ENCODE results near the gene LRRC51. TPM values are rescaled to one million over a fixed set of nuclear protein-coding genes. Genes with fewer than 3 reads are reported as not detected.

Gene LRRC51
- polyA plus RNA-seq, 2 donors: 3.1 to 4.6 TPM

DNA sequence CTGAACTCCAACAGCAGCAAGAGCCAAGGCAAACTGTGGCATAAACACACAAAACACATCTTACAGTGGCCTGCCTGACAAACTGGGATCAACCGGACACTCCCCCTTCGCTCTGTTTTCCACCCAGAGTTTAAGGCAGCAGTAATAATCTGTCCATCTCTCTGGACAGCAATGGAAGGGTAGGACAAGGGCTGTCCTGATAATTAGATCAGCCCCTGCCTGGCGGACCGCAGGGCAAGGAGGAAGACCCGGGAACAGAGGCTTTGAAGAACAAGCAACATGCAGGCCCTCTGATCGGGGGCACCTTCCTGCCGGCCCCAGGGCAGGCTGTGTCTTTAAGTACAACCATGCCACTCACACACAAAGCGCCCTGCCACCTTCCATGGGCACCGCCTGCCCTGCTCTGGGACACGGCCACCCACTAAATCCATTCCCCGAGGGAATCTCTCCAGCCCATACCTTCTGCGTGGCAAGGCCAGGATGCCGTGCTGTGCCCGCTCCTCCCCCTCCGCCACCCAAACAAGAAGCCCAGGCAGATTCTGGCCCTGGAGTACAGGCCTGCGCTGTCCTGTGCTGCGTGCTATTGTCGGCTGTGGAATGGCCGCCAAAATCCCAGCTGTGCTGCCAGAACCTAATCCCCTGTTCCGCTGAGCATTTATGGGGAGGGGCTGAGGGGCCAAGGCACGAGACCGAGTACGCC is 39.1 kb upstream of the LRRC51 start:
- Histone ChIP-seq H3K27ac (ENCODE audit: low read depth in 2 of 2, low read length in 1 of 2) (peak overlapping the region; percentile 90 to 96), H3K4me1 (ENCODE audit: control insufficient read depth in 2 of 2, insufficient read depth in 2 of 2, low read length in 1 of 2) (peaks cover 0 to 12% of the 10 kb centered on the region in 2 donors), H3K27me3 (ENCODE audit: control insufficient read depth in 1 of 2, insufficient read depth in 2 of 2, low read length in 2 of 2) (no peaks in the 10 kb centered on the region), H3K4me3 (ENCODE audit: low read depth in 1 of 2, low read length in 2 of 2) (peak overlapping the region; percentile 60 to 64), H3K36me3 (ENCODE audit: control insufficient read depth in 2 of 2, insufficient read depth in 2 of 2, low read length in 1 of 2) (peaks cover 0 to 5% of the 10 kb centered on the region in 2 donors), H3K9me3 (ENCODE audit: control insufficient read depth in 2 of 2, insufficient read depth in 1 of 2, low read depth in 1 of 2, low read length in 1 of 2) (no peaks in the 10 kb centered on the region)
- 3 to 5% methylated on average over 23 of the region's 23 CpGs for WGBS, 2 donors

GRCh38 chr11:72042064-72042745 is 38.4 kb upstream of the LRRC51 start:
- H3K9me3 ChIP-seq (ENCODE audit: control insufficient read depth in 2 of 2, insufficient read depth in 1 of 2, low read depth in 1 of 2, low read length in 1 of 2): no peaks in the 10 kb centered on the region
- H3K4me1 ChIP-seq (ENCODE audit: control insufficient read depth in 2 of 2, insufficient read depth in 2 of 2, low read length in 1 of 2): peaks cover 0 to 12% of the 10 kb centered on the region in 2 donors
- H3K4me3 ChIP-seq (ENCODE audit: low read depth in 1 of 2, low read length in 2 of 2): peak overlapping the region; percentile 60 to 64
- WGBS, 2 donors: 15 to 17% methylated on average over 5 of the region's 5 CpGs
- H3K27ac ChIP-seq (ENCODE audit: low read depth in 2 of 2, low read length in 1 of 2): peak overlapping the region; percentile 90 to 96
- peaks cover 0 to 5% of the 10 kb centered on the region in 2 donors for H3K36me3 ChIP-seq (ENCODE audit: control insufficient read depth in 2 of 2, insufficient read depth in 2 of 2, low read length in 1 of 2)
- no peaks in the 10 kb centered on the region for H3K27me3 ChIP-seq (ENCODE audit: control insufficient read depth in 1 of 2, insufficient read depth in 2 of 2, low read length in 2 of 2)

GRCh38 chr11:72045849-72046248 is 34.8 kb upstream of the LRRC51 start:
- no peaks in the 10 kb centered on the region for H3K27me3 ChIP-seq (ENCODE audit: control insufficient read depth in 1 of 2, insufficient read depth in 2 of 2, low read length in 2 of 2)
- H3K4me1 ChIP-seq (ENCODE audit: control insufficient read depth in 2 of 2, insufficient read depth in 2 of 2, low read length in 1 of 2): peaks cover 0 to 3% of the 10 kb centered on the region in 2 donors
- peaks cover 0 to 5% of the 10 kb centered on the region in 2 donors for H3K36me3 ChIP-seq (ENCODE audit: control insufficient read depth in 2 of 2, insufficient read depth in 2 of 2, low read length in 1 of 2)
- peak overlapping the region in 1 of 2 donors; percentile 1 for H3K27ac ChIP-seq (ENCODE audit: low read depth in 2 of 2, low read length in 1 of 2)
- no peak overlapping the region for H3K4me3 ChIP-seq (ENCODE audit: low read depth in 1 of 2, low read length in 2 of 2)
- 78% methylated on average over 5 of the region's 5 CpGs for WGBS, 2 donors
- no peaks in the 10 kb centered on the region for H3K9me3 ChIP-seq (ENCODE audit: control insufficient read depth in 2 of 2, insufficient read depth in 1 of 2, low read depth in 1 of 2, low read length in 1 of 2)

GRCh38 chr11:72048766-72049460 is 31.7 kb upstream of the LRRC51 start:
- Histone ChIP-seq H3K27me3 (ENCODE audit: control insufficient read depth in 1 of 2, insufficient read depth in 2 of 2, low read length in 2 of 2) (no peaks in the 10 kb centered on the region), H3K4me3 (ENCODE audit: low read depth in 1 of 2, low read length in 2 of 2) (no peak overlapping the region), H3K27ac (ENCODE audit: low read depth in 2 of 2, low read length in 1 of 2) (peak overlapping the region in 1 of 2 donors; percentile 21), H3K36me3 (ENCODE audit: control insufficient read depth in 2 of 2, insufficient read depth in 2 of 2, low read length in 1 of 2) (peaks cover 0 to 8% of the 10 kb centered on the region in 2 donors), H3K4me1 (ENCODE audit: control insufficient read depth in 2 of 2, insufficient read depth in 2 of 2, low read length in 1 of 2) (no peaks in the 10 kb centered on the region), H3K9me3 (ENCODE audit: control insufficient read depth in 2 of 2, insufficient read depth in 1 of 2, low read depth in 1 of 2, low read length in 1 of 2) (no peaks in the 10 kb centered on the region)
- WGBS, 2 donors: 84 to 90% methylated on average over 3 of the region's 3 CpGs

- 57 to 75% methylated on average over 3 of the region's 3 CpGs for WGBS, 2 donors
- Histone ChIP-seq H3K9me3 (ENCODE audit: control insufficient read depth in 2 of 2, insufficient read depth in 1 of 2, low read depth in 1 of 2, low read length in 1 of 2) (no peaks in the 10 kb centered on the region), H3K27ac (ENCODE audit: low read depth in 2 of 2, low read length in 1 of 2) (peak overlapping the region in 1 of 2 donors; percentile 42), H3K36me3 (ENCODE audit: control insufficient read depth in 2 of 2, insufficient read depth in 2 of 2, low read length in 1 of 2) (peaks cover 2 to 4% of the 10 kb centered on the region in 2 donors), H3K4me1 (ENCODE audit: control insufficient read depth in 2 of 2, insufficient read depth in 2 of 2, low read length in 1 of 2) (peaks cover 4 to 8% of the 10 kb centered on the region in 2 donors), H3K4me3 (ENCODE audit: low read depth in 1 of 2, low read length in 2 of 2) (no peak overlapping the region), H3K27me3 (ENCODE audit: control insufficient read depth in 1 of 2, insufficient read depth in 2 of 2, low read length in 2 of 2) (no peaks in the 10 kb centered on the region)
Observed at GRCh38 chr11:72058416-72059034, 22.1 kb upstream of the LRRC51 start.

GRCh38 chr11:72061739-72062396 is 18.8 kb upstream of the LRRC51 start:
- H3K27me3 ChIP-seq (ENCODE audit: control insufficient read depth in 1 of 2, insufficient read depth in 2 of 2, low read length in 2 of 2): no peaks in the 10 kb centered on the region
- no peaks in the 10 kb centered on the region for H3K9me3 ChIP-seq (ENCODE audit: control insufficient read depth in 2 of 2, insufficient read depth in 1 of 2, low read depth in 1 of 2, low read length in 1 of 2)
- WGBS, 2 donors: 85 to 87% methylated on average over 5 of the region's 5 CpGs
- H3K4me1 ChIP-seq (ENCODE audit: control insufficient read depth in 2 of 2, insufficient read depth in 2 of 2, low read length in 1 of 2): peaks cover 4 to 8% of the 10 kb centered on the region in 2 donors
- H3K36me3 ChIP-seq (ENCODE audit: control insufficient read depth in 2 of 2, insufficient read depth in 2 of 2, low read length in 1 of 2): peaks cover 2 to 4% of the 10 kb centered on the region in 2 donors
- no peak overlapping the region for H3K4me3 ChIP-seq (ENCODE audit: low read depth in 1 of 2, low read length in 2 of 2)
- H3K27ac ChIP-seq (ENCODE audit: low read depth in 2 of 2, low read length in 1 of 2): no peak overlapping the region

DNA sequence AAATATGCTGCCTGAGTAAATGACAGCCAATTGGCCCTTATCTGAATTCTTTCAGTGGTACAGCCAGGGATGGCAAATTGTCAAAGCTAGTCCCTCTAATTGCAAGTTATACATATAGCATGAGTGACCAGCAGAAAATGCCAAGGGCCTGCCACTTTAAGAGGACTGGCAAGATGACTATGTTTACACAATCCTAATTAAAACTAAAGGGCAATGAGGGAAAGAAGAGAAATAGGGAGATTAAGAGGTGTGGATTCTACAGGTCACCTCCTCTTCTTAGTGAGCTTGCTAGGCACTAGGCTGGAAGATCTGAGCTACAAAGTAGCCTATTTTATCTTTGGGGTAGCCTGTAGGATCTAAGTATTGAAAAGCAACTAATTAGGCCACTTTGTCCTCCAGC is 13.8 kb upstream of the LRRC51 start:
- H3K4me1 ChIP-seq (ENCODE audit: control insufficient read depth in 2 of 2, insufficient read depth in 2 of 2, low read length in 1 of 2): peaks cover 3% of the 10 kb centered on the region in 2 donors
- peaks cover under 1 to 2% of the 10 kb centered on the region in 2 donors for H3K36me3 ChIP-seq (ENCODE audit: control insufficient read depth in 2 of 2, insufficient read depth in 2 of 2, low read length in 1 of 2)
- H3K4me3 ChIP-seq (ENCODE audit: low read depth in 1 of 2, low read length in 2 of 2): peak overlapping the region in 1 of 2 donors; percentile 17
- H3K27me3 ChIP-seq (ENCODE audit: control insufficient read depth in 1 of 2, insufficient read depth in 2 of 2, low read length in 2 of 2): no peaks in the 10 kb centered on the region
- no peaks in the 10 kb centered on the region for H3K9me3 ChIP-seq (ENCODE audit: control insufficient read depth in 2 of 2, insufficient read depth in 1 of 2, low read depth in 1 of 2, low read length in 1 of 2)
- H3K27ac ChIP-seq (ENCODE audit: low read depth in 2 of 2, low read length in 1 of 2): peak overlapping the region; percentile 64 to 71

DNA sequence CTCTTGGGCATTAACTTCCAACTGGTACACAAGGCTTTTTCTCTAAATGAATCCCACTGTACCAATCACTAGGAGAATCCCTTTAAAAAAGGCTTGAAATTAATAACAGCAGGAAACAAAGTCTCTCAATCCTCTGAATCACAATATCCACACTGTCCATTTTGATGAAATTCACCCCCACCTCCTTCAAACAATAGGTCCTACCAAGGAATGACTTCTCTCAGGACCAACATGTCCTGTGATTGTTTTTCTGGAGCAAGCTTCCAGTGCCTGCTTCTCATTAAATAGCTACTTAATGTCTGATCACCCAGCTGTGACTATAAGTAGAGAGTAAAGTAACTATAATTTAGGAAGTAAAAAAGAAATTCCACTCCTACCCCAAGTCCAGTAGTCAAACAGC is 13.4 kb upstream of the LRRC51 start:
- Histone ChIP-seq H3K27me3 (ENCODE audit: control insufficient read depth in 1 of 2, insufficient read depth in 2 of 2, low read length in 2 of 2) (no peaks in the 10 kb centered on the region), H3K36me3 (ENCODE audit: control insufficient read depth in 2 of 2, insufficient read depth in 2 of 2, low read length in 1 of 2) (peaks cover 0 to 2% of the 10 kb centered on the region in 2 donors), H3K4me1 (ENCODE audit: control insufficient read depth in 2 of 2, insufficient read depth in 2 of 2, low read length in 1 of 2) (peaks cover 3 to 5% of the 10 kb centered on the region in 2 donors), H3K4me3 (ENCODE audit: low read depth in 1 of 2, low read length in 2 of 2) (peak overlapping the region in 1 of 2 donors; percentile 17), H3K27ac (ENCODE audit: low read depth in 2 of 2, low read length in 1 of 2) (peak overlapping the region; percentile 64 to 71), H3K9me3 (ENCODE audit: control insufficient read depth in 2 of 2, insufficient read depth in 1 of 2, low read depth in 1 of 2, low read length in 1 of 2) (no peaks in the 10 kb centered on the region)

GRCh38 chr11:72067676-72068075 is 13.0 kb upstream of the LRRC51 start:
- Histone ChIP-seq H3K36me3 (ENCODE audit: control insufficient read depth in 2 of 2, insufficient read depth in 2 of 2, low read length in 1 of 2) (peaks cover 0 to 2% of the 10 kb centered on the region in 2 donors), H3K27me3 (ENCODE audit: control insufficient read depth in 1 of 2, insufficient read depth in 2 of 2, low read length in 2 of 2) (no peaks in the 10 kb centered on the region), H3K27ac (ENCODE audit: low read depth in 2 of 2, low read length in 1 of 2) (peak overlapping the region in 1 of 2 donors; percentile 38), H3K4me3 (ENCODE audit: low read depth in 1 of 2, low read length in 2 of 2) (peak overlapping the region in 1 of 2 donors; percentile 15), H3K4me1 (ENCODE audit: control insufficient read depth in 2 of 2, insufficient read depth in 2 of 2, low read length in 1 of 2) (peaks cover 3 to 5% of the 10 kb centered on the region in 2 donors), H3K9me3 (ENCODE audit: control insufficient read depth in 2 of 2, insufficient read depth in 1 of 2, low read depth in 1 of 2, low read length in 1 of 2) (no peaks in the 10 kb centered on the region)

Data from esophagus (tissue), 2 donors.